Lung (tissue), 12 donors: Measurements from ENCODE around the gene RPRD2. TPM values are rescaled to one million over a fixed set of nuclear protein-coding genes. Genes with fewer than 3 reads are reported as not detected.

Experiments used
- ATAC-seq: fragments of 200-7000 bp; cut with Tn5 transposase; one replicate; pipeline ENCODE4 v1.9.1; 2020; ENCODE audit warnings: moderate number of reproducible peaks; ENCODE audit not compliant: insufficient read depth, low FRiP score
- DNase-seq, 3 donors: peaks; one replicate each; pipeline ENCODE4 v3.0.0-alpha.2; 2013 to 2017
- H3K27ac ChIP-seq, 2 donors: one replicate each; pipeline ENCODE4 v1.5.1; 2013; ENCODE audit warnings: mild to moderate bottlenecking in 2 of 2, moderate library complexity in 2 of 2, control low read depth in 1 of 2, inconsistent platforms in 1 of 2, low read depth in 1 of 2, low read length in 1 of 2
- H3K27me3 ChIP-seq, 3 donors: one replicate each; pipeline ENCODE4 v1.5.1; 2013; ENCODE audit warnings: low read length in 2 of 3; ENCODE audit not compliant: control insufficient read depth in 3 of 3, insufficient read depth in 3 of 3
- H3K36me3 ChIP-seq, 4 donors: one replicate each; pipeline ENCODE4 v1.5.1; 2013; ENCODE audit warnings: low read length in 4 of 4, mild to moderate bottlenecking in 1 of 4, moderate library complexity in 1 of 4; ENCODE audit not compliant: control insufficient read depth in 4 of 4, insufficient read depth in 4 of 4
- H3K4me1 ChIP-seq, 5 donors: one replicate each; pipeline ENCODE4 v1.5.1; 2013; ENCODE audit warnings: low read length in 5 of 5, mild to moderate bottlenecking in 2 of 5, moderate library complexity in 1 of 5; ENCODE audit not compliant: control insufficient read depth in 5 of 5, insufficient read depth in 5 of 5
- H3K4me3 ChIP-seq: one replicate; pipeline ENCODE4 v1.5.1; 2013; ENCODE audit warnings: mild to moderate bottlenecking, control low read depth, moderate library complexity
- H3K9ac ChIP-seq, 2 donors: one replicate each; pipeline ENCODE4 v1.5.1; 2013; ENCODE audit warnings: low read length in 2 of 2, control low read depth in 1 of 2; ENCODE audit not compliant: insufficient read depth in 1 of 2
- H3K9me3 ChIP-seq, 4 donors: one replicate each; pipeline ENCODE4 v1.5.1; 2013; ENCODE audit warnings: low read length in 3 of 4, mild to moderate bottlenecking in 1 of 4, moderate library complexity in 1 of 4; ENCODE audit not compliant: control insufficient read depth in 4 of 4, insufficient read depth in 3 of 4
- WGBS, 2 donors: extraction: QIAGEN DNeasy Blood & Tissue Kit; methylation state at CpG; one replicate each; pipeline ENCODE4 v1.1.7; 2013; 5-methylcytosine and 5-hydroxymethylcytosine counted together
- polyA plus RNA-seq, 2 donors: library from polyadenylated mRNA; stranded (reverse); fragments of 200-250 nt; gene quantifications; one replicate each; pipeline ENCODE4 v1.2.1, GENCODE V29; 2013
- total RNA-seq, 2 donors: library from RNA; depleted of rRNA in 1 of 2; stranded (reverse); fragments of >200 nt in 1 of 2; gene quantifications; one replicate each; pipeline ENCODE4 v1.2.1, GENCODE V29; 2014 to 2021
- TF ChIP-seq, protein P1 (sequence below): IDR thresholded peaks from 2 replicates; pipeline ENCODE4 v1.5.1; 2012; ENCODE audit warnings: mild to moderate bottlenecking; ENCODE audit errors: control extremely low read depth, extremely low read depth
- donor health status: control.
- donor health status: control.
- donor health status: Bipolar disorder and iron deficiency.
- donor health status: healthy.
- donor health status: DM: yes; HTN: yes; CAD: no.

RPRD2 gene
- total and polyA plus RNA-seq, 4 donors, result 7.1 to 27.8 (median 14.7) TPM

DNA sequence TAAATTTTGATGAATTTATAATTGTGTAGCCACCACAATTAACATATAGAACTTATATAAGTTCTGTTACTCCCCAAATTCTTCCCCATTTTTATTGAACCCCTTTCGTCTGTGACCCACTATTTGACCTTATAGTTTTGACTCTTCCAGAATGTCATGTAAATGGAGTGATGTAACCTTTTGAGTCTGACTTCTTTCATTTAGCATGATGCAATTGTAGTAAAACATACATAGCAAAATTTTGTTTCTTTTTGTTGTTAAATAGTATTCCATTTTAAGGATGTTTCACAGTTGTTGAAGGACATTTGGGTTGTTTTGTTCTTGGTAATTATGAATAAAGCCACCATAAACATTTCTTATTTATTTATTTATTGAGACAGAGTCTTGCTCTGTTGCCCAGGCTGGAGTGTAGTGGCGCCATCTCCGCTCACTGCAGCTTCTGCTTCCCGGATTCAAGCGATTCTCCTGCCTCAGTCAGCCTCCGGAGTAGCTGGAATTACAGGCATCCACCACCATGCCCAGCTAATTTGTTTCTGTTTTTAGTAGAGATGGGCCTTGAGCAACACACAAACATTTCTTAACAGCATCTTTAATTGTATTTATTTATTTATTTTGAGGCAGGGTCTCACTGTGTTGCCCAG is 33.6 kb downstream of the RPRD2 start:
- Histone ChIP-seq H3K9ac (no peak overlapping the region), H3K27ac (no peak overlapping the region), H3K27me3 (no peaks in the 10 kb centered on the region), H3K9me3 (peaks cover 0 to 2% (median 0%) of the 10 kb centered on the region in 4 donors), H3K4me3 (no peak overlapping the region), H3K36me3 (peaks cover 0 to 3% (median under 1%) of the 10 kb centered on the region in 4 donors), H3K4me1 (peaks cover 0 to 2% (median 0%) of the 10 kb centered on the region in 5 donors)
- WGBS, 2 donors, result 87 to 95% methylated on average over 6 of the region's 6 CpGs
- ATAC-seq, result no peak
- TF ChIP-seq, protein P1, sequence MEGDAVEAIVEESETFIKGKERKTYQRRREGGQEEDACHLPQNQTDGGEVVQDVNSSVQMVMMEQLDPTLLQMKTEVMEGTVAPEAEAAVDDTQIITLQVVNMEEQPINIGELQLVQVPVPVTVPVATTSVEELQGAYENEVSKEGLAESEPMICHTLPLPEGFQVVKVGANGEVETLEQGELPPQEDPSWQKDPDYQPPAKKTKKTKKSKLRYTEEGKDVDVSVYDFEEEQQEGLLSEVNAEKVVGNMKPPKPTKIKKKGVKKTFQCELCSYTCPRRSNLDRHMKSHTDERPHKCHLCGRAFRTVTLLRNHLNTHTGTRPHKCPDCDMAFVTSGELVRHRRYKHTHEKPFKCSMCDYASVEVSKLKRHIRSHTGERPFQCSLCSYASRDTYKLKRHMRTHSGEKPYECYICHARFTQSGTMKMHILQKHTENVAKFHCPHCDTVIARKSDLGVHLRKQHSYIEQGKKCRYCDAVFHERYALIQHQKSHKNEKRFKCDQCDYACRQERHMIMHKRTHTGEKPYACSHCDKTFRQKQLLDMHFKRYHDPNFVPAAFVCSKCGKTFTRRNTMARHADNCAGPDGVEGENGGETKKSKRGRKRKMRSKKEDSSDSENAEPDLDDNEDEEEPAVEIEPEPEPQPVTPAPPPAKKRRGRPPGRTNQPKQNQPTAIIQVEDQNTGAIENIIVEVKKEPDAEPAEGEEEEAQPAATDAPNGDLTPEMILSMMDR, result no peak
- no peak for DNase-seq

DNA sequence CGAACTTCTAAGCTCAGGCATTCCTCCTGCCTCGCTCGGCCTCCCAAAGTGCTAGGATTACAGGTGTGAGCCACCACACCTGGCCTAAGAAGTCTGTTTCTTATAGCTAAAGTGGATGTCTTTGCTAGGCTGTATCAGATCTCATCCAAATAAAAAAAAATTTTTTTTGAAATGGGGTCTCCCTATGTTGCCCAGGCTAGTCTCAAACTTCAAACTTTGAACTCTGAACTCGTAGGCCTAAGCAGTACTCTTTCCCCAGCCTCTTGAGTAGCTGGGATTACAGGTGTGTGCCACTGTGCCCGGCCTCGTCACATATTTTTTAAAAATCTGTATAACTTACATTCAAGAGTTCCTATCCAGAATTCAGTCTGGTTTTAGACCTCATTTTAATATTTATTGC is 40.5 kb downstream of the RPRD2 start:
- Histone ChIP-seq H3K36me3 (no peaks in the 10 kb centered on the region), H3K4me1 (peaks cover 0 to 6% (median 0%) of the 10 kb centered on the region in 5 donors), H3K27ac (no peak overlapping the region), H3K4me3 (no peak overlapping the region), H3K27me3 (no peaks in the 10 kb centered on the region), H3K9me3 (no peaks in the 10 kb centered on the region), H3K9ac (no peak overlapping the region)
- 81 to 82% methylated on average over 6 of the region's 6 CpGs for WGBS, 2 donors
- DNase-seq (no peak), ATAC-seq (no peak)
- TF ChIP-seq, protein P1, result no peak

DNA sequence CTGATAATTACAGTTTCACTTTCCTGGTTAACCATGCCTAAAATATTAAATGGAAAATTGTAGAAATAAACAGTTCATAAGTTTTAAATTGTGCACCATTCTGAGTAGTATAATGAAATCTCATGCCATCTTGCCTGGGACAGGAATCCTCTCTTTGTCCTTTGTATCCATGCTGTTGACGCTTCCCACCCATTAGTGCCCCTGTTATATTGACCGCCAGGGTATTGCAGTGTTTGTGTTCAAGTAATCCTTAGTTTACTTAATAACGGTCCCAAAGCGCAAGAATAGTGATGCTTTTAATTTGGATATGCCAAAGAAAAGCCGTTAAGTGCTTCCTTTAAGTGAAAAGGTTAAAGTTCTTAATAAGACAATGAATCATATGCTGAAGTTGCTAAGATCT is 41.7 kb downstream of the RPRD2 start:
- Histone ChIP-seq H3K4me3 (no peak overlapping the region), H3K27me3 (no peaks in the 10 kb centered on the region), H3K27ac (no peak overlapping the region), H3K4me1 (peaks cover 0 to 7% (median 0%) of the 10 kb centered on the region in 5 donors), H3K9me3 (no peaks in the 10 kb centered on the region), H3K36me3 (no peaks in the 10 kb centered on the region), H3K9ac (no peak overlapping the region)
- 77 to 88% methylated on average over 5 of the region's 5 CpGs for WGBS, 2 donors
- TF ChIP-seq, protein P1, result no peak
- DNase-seq (no peak), ATAC-seq (no peak)

DNA sequence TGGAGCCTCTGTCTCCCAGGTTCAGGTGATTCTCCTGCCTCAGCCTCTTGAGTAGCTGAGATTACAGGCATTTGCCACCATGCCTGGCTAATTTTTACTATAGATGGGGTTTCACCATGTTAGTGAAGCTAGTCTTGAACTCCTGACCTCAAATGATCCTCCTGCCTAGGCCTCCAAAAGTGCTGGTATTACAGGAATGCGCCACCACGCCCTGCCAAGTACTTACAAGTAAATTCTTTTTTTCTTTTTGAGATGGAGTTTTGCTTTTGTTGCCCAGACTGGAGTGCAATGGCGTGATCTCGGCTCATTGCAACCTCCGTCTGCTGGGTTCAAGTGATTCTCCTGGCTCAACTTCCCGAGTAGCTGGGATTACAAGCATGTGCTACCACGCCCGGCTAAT is 42.5 kb downstream of the RPRD2 start:
- H3K27me3 ChIP-seq, result no peaks in the 10 kb centered on the region
- no peak overlapping the region for H3K27ac ChIP-seq
- H3K4me3 ChIP-seq, result no peak overlapping the region
- TF ChIP-seq, protein P1, result no peak
- WGBS, 2 donors, result 69 to 86% methylated on average over 8 of the region's 8 CpGs
- no peaks in the 10 kb centered on the region for H3K36me3 ChIP-seq
- ATAC-seq (no peak), DNase-seq (no peak)
- H3K9me3 ChIP-seq, result no peaks in the 10 kb centered on the region
- H3K9ac ChIP-seq, result no peak overlapping the region
- H3K4me1 ChIP-seq, result peaks cover 0 to 8% (median 0%) of the 10 kb centered on the region in 5 donors
